COLO668 (cell line): ENCODE results near the gene NADSYN1.
"Not testable (repeated sequence)": the region's sequence is repeated elsewhere in the genome, so short reads cannot be mapped to it uniquely, and the experiment has no call there.

Experiments used
- DNase-seq: peaks from one replicate; lab custom pipeline; 2025; ENCODE audit not compliant: unreplicated experiment; lab: John Stamatoyannopoulos, UW

Gene NADSYN1

GRCh38 chr11:71518506-71519471 lies 65.8 kb downstream of the NADSYN1 start:
- no peak for DNase-seq

- DNase-seq: no peak
These were observed 66.5 kb downstream of the NADSYN1 start for GRCh38 chr11:71519546-71519945.

- DNase-seq: no peak
These were observed 72.4 kb downstream of the NADSYN1 start for GRCh38 chr11:71525188-71525937.

- DNase-seq: no peak
These were observed 73.0 kb downstream of the NADSYN1 start for GRCh38 chr11:71525938-71526495.

GRCh38 chr11:71526796-71527575 lies 74.0 kb downstream of the NADSYN1 start, which contains the start of gene KRTAP5-7:
Gene KRTAP5-7, plus strand, starts transcription at chr11:71527267. Its CDS starts 34 bp downstream, at chr11:71527301.
- not testable (repeated sequence) for DNase-seq

- DNase-seq: no peak
These were observed 74.7 kb downstream of the NADSYN1 start for GRCh38 chr11:71527576-71528210.

- DNase-seq: no peak
These were observed 77.6 kb downstream of the NADSYN1 start for GRCh38 chr11:71530602-71531001.

GRCh38 chr11:71532036-71532610 lies 79.1 kb downstream of the NADSYN1 start:
- DNase-seq: no peak

- DNase-seq: not testable (repeated sequence)
These were observed 82.0 kb downstream of the NADSYN1 start for GRCh38 chr11:71534711-71535608.

- no peak for DNase-seq
These were observed 82.8 kb downstream of the NADSYN1 start for GRCh38 chr11:71535825-71536224.

- no peak for DNase-seq
These were observed 84.5 kb downstream of the NADSYN1 start for GRCh38 chr11:71537537-71537936.

GRCh38 chr11:71537977-71538665 lies 85.1 kb downstream of the NADSYN1 start, which contains the start of gene KRTAP5-8:
Gene KRTAP5-8, plus strand, starts transcription at chr11:71538025. Its CDS starts 31 bp downstream, at chr11:71538056.
- DNase-seq: not testable (repeated sequence)

GRCh38 chr11:71538666-71538990 lies 85.6 kb downstream of the NADSYN1 start:
- no peak for DNase-seq

GRCh38 chr11:71539017-71539416 lies 86.0 kb downstream of the NADSYN1 start:
- DNase-seq: no peak

GRCh38 chr11:71539971-71540370 lies 87.0 kb downstream of the NADSYN1 start:
- not testable (repeated sequence) for DNase-seq

- not testable (repeated sequence) for DNase-seq
These were observed 87.7 kb downstream of the NADSYN1 start for GRCh38 chr11:71540521-71541304.

- no peak for DNase-seq
These were observed 89.4 kb downstream of the NADSYN1 start for GRCh38 chr11:71542382-71542781.
